ENCODE measurements around the gene SLC16A6.
"Not testable (repeated sequence)": the region's sequence is repeated elsewhere in the genome, so short reads cannot be mapped to it uniquely, and the experiment has no call there.

Gene SLC16A6

DNA sequence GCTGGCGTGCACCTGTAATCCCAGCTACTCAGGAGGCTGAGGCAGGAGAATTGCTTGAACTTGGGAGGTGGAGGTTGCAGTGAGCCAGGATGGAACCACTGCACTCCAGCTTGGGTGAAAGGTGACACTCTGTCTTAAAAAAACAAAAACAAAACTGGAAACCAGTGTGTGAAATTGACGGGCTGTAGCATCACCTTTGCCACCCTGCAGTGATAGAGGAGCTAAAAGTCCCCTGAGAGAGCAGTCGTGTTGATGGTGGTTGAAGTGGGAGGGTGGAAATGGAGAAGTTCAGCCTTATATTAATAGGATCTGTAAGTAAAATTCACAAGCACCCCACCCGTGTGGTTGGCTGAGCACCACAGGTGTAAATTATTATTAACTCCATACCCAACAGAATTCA lies 65.9 kb downstream of the SLC16A6 start:
- not testable (repeated sequence) for DNase-seq (ENCODE audit: low read depth in 1 of 2, low spot score in 1 of 2)

DNA sequence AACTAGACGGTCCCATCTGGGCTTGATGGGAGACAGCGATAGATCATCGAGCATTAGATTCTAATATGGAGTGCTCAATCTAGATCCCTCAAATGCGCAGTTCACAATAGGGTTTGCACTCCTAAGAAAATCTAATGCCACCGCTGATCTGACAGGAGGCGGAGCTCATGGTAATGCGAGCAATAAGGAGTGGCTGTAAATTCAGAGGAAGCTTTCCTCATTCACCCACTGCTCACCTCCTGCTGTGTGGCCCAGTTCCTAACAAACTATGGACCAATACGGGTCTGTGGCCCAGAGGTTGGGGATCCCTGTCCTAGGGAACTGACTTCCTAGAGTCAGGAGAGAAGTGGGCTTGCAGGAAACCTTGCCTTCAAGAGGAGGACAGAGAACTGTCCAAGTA lies 68.3 kb downstream of the SLC16A6 start:
- no peak for DNase-seq (ENCODE audit: low read depth in 1 of 2, low spot score in 1 of 2)

DNA sequence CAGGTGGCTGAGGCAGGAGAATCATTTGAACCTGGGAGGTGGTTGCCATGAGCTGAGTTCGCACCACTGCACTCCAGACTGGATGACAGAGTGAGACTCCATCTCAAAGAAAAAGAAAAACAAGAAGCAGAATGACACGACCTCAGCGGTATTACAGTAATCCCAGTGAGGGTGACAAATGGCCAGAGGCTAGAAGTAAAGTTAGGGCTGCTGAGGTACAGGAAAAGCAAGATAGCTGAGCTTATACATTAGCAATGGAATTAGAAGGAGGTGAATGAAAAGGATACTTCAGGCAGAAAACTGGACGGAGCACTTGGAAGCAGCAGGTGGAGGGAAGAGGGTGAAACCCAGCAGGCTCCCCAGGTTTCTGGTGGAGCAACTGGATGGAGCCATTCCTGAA lies 69.1 kb downstream of the SLC16A6 start:
- no peak for DNase-seq (ENCODE audit: low read depth in 1 of 2, low spot score in 1 of 2)

DNA sequence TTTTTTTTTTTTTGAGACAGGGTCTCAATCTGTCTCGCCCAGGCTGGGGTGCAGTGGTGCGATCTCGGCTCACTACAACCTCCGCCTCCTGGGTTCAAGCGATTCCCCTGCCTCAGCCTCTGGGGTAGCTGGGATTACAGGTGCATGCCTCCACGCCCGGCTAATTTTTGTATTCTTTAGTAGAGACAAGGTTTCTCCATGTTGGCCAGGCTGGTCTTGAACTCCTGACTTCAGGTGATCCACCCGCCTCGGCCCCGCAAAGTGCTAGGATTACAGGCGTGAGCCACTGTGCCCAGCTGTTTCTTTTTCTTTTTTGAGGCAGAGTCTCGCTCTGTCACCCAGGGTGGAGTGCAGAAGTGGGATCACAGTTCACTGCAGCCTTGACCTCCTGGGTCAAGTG lies 70.1 kb downstream of the SLC16A6 start:
- DNase-seq (ENCODE audit: low read depth in 1 of 2, low spot score in 1 of 2) = not testable (repeated sequence)

DNA sequence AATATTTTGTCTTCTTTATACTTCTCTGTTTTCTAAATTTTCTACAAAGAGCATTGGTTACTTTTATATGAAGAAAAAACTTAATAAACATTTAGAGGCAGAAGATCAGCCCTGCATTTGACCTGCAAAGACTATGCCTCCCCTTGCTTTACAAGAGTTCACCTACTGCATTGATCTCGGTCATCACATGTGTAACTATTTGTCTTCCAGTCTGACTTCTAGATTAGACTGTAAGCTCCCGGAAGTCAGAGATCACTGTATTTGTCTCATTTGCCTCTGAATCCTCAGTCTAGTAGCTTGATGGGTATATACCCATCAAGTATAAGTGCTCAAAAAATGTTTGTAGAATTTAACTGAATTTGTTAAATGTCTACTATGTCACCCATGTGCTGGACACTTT lies 70.7 kb downstream of the SLC16A6 start:
- DNase-seq (ENCODE audit: low read depth in 1 of 2, low spot score in 1 of 2) = not testable (repeated sequence)

GRCh38 chr17:68219429-68219828 lies 71.5 kb downstream of the SLC16A6 start:
- not testable (repeated sequence) for DNase-seq (ENCODE audit: low read depth in 1 of 2, low spot score in 1 of 2)
